DND-41 (cell line): Measurements from ENCODE around the gene SULT1B1.

Experiments used
- EZH2 ChIP-seq: IDR thresholded peaks from 3 replicates; pipeline ENCODE4 v1.6.1; 2012; ENCODE audit warnings: borderline replicate concordance, low read depth, mild to moderate bottlenecking, moderate library complexity, low read length, inconsistent platforms; ENCODE audit not compliant: severe bottlenecking
- TF ChIP-seq, protein P1 (sequence below): IDR thresholded peaks from 2 replicates; pipeline ENCODE4 v1.5.1; 2012; ENCODE audit warnings: borderline replicate concordance, low read length, moderate library complexity, mild to moderate bottlenecking; ENCODE audit not compliant: poor library complexity, severe bottlenecking; ENCODE audit errors: extremely low read depth

DNA sequence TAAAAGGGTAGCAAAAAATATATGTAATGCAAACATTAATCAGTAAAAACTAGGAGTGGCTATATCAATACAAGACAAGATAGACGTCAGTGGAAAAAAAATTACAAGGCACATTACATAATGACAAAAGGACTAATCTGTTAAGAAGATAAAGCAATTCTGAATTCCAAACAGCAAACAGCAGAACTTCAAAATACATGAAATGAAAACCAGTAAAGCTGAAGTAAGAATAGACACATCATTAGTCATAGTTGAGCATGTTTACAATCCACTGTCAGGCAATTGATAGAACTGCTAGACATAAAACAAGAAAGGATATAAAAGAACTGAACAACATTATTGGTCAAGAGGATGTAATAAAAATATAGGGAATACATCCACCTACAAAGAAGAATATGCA is 12.2 kb downstream of the SULT1B1 start:
- TF ChIP-seq, protein P1, sequence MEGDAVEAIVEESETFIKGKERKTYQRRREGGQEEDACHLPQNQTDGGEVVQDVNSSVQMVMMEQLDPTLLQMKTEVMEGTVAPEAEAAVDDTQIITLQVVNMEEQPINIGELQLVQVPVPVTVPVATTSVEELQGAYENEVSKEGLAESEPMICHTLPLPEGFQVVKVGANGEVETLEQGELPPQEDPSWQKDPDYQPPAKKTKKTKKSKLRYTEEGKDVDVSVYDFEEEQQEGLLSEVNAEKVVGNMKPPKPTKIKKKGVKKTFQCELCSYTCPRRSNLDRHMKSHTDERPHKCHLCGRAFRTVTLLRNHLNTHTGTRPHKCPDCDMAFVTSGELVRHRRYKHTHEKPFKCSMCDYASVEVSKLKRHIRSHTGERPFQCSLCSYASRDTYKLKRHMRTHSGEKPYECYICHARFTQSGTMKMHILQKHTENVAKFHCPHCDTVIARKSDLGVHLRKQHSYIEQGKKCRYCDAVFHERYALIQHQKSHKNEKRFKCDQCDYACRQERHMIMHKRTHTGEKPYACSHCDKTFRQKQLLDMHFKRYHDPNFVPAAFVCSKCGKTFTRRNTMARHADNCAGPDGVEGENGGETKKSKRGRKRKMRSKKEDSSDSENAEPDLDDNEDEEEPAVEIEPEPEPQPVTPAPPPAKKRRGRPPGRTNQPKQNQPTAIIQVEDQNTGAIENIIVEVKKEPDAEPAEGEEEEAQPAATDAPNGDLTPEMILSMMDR: no peak
- TF ChIP-seq EZH2: no peak
